Upper lobe of right lung (tissue), 1 donor: Measurements from ENCODE around the gene ARHGEF6. TPM values are rescaled to one million over a fixed set of nuclear protein-coding genes. Genes with fewer than 3 reads are reported as not detected.

Experiments used
- ATAC-seq: fragments of 200-7000 bp; cut with Tn5 transposase; one replicate; pipeline ENCODE4 v1.9.1; 2020; ENCODE audit warnings: mild to moderate bottlenecking, moderate library complexity
- DNase-seq: peaks from one replicate; pipeline ENCODE4 v3.0.0-alpha.2; 2020
- H3K27ac ChIP-seq: fragments of 200-600 bp; one replicate; pipeline ENCODE4 v1.8.0; 2022
- H3K27me3 ChIP-seq: fragments of 200-600 bp; one replicate; pipeline ENCODE4 v1.8.0; 2022; ENCODE audit warnings: mild to moderate bottlenecking
- H3K36me3 ChIP-seq: fragments of 200-600 bp; one replicate; pipeline ENCODE4 v1.8.0; 2022
- H3K4me1 ChIP-seq: fragments of 200-600 bp; one replicate; pipeline ENCODE4 v1.8.0; 2022
- H3K4me3 ChIP-seq: fragments of 200-600 bp; one replicate; pipeline ENCODE4 v1.8.0; 2022; ENCODE audit warnings: mild to moderate bottlenecking
- H3K9me3 ChIP-seq: fragments of 200-600 bp; one replicate; pipeline ENCODE4 v1.8.0; 2022
- CTCF ChIP-seq: fragments of 200-600 bp; IDR thresholded peaks from one replicate; pipeline ENCODE4 v1.8.0; 2022; ENCODE audit warnings: antibody characterized with exemption
- intact Hi-C: fragments of 100-400 bp; cut with DNase I; formaldehyde crosslinking; loops from one replicate; pipeline ENCODE4 v1.11.0; 2022
- total RNA-seq: library from RNA; stranded (reverse); fragmentation: NEBNext Ultra II Directional; extraction: Animal tissue kit (Norgen Biotek cat#: 25700); gene quantifications from one replicate; pipeline ENCODE4 v1.2.1, GENCODE V29; 2021
- donor health status: DM: no; HTN: yes; CAD: no; lungs with severe emphysema.

Gene ARHGEF6
- total RNA-seq, 1 donor from 2014 or later = 42.8 TPM

- Histone ChIP-seq H3K4me3 (peak overlapping the region; percentile 58), H3K27me3 (no peaks in the 10 kb centered on the region), H3K4me1 (no peaks in the 10 kb centered on the region), H3K9me3 (no peaks in the 10 kb centered on the region), H3K27ac (peak overlapping the region; percentile 84), H3K36me3 (no peaks in the 10 kb centered on the region)
- ATAC-seq = peak; percentile 94
- intact Hi-C loops = no loop called here
- no peak for TF ChIP-seq CTCF
- peak; percentile 80 for DNase-seq
Observed at GRCh38 chrX:136767104-136767941, 13.4 kb downstream of the ARHGEF6 start.

DNA sequence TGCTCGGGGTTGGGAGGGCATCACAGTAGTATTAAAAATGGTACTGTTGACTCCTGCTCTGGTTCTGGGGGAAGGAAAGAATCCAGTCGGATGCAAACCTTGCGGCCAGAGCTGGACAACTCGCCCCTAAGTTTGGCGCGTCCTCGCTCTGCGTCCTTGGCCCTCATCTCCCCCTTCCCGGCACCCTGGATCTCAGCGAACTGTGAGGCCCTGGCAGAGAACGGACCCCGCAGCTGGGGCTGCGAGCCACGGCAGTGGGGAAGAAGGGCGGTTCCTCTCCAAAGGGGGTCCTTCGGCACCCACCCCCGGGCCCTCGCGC lies 14.0 kb downstream of the ARHGEF6 start:
- H3K27ac ChIP-seq = peak overlapping the region; percentile 84
- ATAC-seq = peak; percentile 5
- intact Hi-C loops = no loop called here

DNA sequence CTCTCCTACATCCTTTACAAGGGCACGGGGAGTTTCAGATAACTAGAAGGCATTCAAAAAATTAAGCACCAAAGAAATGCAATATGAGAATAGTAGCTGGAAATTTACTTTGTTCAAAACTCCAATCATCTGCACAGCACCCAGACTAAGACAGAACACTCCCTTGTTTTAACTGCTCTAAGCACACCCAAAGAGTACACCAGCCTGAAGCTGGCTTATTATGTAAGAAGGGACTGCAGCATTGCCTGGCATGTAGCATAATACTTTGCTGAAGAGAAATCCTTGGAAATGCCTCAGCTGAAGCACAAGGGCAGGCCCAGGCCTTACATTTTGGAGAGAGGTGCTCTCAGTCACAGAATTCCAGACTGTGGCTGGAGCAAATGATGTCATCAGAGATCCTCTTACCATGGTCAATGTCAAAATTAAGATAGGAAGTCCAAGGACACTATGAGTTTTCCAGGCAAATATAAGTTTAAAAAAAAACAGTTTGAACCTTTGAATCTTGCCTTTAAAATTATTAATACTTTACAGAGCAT lies 14.8 kb downstream of the ARHGEF6 start:
- no peak for ATAC-seq
- intact Hi-C loops = no loop called here
- no peak overlapping the region for H3K27ac ChIP-seq
- no peaks in the 10 kb centered on the region for H3K4me1 ChIP-seq
- no peaks in the 10 kb centered on the region for H3K9me3 ChIP-seq
- DNase-seq = no peak
- H3K27me3 ChIP-seq = no peaks in the 10 kb centered on the region
- no peak for TF ChIP-seq CTCF
- peak overlapping the region; percentile 58 for H3K4me3 ChIP-seq
- no peaks in the 10 kb centered on the region for H3K36me3 ChIP-seq

More for the DNA sequence above, 14.0 kb downstream of the ARHGEF6 start:
- H3K4me1 ChIP-seq = no peaks in the 10 kb centered on the region
- H3K36me3 ChIP-seq = no peaks in the 10 kb centered on the region
- no peak for DNase-seq
- TF ChIP-seq CTCF = no peak
- H3K9me3 ChIP-seq = no peaks in the 10 kb centered on the region
- no peaks in the 10 kb centered on the region for H3K27me3 ChIP-seq
- H3K4me3 ChIP-seq = peak overlapping the region; percentile 58

DNA sequence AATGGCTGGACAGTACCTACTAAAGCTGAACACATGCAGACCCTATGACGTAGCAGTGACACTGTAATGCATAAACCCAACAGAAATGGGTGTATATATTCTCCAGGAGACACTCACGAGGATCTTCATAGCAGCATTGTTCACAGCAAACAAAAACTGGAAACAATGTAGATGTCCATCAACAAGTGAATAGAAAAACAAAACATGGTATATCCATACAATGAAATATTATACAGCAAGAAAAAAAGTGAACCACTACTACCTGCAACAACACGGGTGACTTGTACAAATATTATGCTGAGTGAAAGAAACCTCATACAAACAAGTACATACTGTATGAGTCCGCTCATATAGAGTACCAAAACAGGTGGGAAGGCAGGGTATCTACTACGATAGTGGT lies 16.5 kb downstream of the ARHGEF6 start:
- H3K36me3 ChIP-seq = no peaks in the 10 kb centered on the region
- H3K9me3 ChIP-seq = no peaks in the 10 kb centered on the region
- no peak for TF ChIP-seq CTCF
- intact Hi-C loops = no loop called here
- ATAC-seq (no peak), DNase-seq (no peak)
- no peak overlapping the region for H3K4me3 ChIP-seq
- no peaks in the 10 kb centered on the region for H3K4me1 ChIP-seq
- H3K27ac ChIP-seq = no peak overlapping the region
- H3K27me3 ChIP-seq = no peaks in the 10 kb centered on the region

DNA sequence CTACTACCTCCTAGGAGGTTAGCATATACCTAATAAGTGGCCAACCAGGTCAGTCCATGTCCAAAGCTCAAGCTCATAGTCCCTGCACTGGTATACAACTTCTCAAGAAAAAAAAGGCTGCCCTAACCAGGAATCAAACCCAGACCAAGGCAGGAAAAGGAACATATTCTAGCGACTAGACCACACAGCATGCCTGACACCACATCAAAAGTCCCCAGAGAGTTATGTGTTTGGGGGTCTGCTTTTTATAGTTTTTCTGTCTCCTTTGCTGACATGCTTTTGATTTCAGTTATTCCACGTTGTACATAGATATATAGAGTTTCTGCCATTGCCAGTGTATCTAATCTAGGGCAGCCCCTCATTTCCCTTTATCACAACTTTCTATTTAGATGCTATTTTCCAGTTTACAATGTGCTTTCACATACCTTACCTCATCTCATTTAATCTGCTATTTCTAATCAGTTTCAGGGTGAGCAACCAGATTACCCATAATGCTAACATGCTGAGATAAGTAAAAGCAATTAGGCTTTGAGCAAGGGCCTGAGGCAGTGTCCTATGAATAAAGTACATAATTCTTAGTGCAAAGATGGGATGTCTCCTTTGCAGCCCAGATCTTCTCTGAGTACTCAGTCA lies 17.8 kb downstream of the ARHGEF6 start:
- Histone ChIP-seq H3K36me3 (no peaks in the 10 kb centered on the region), H3K4me3 (no peak overlapping the region), H3K4me1 (no peaks in the 10 kb centered on the region), H3K9me3 (no peaks in the 10 kb centered on the region), H3K27ac (no peak overlapping the region), H3K27me3 (no peaks in the 10 kb centered on the region)
- intact Hi-C loops = no loop called here
- no peak for TF ChIP-seq CTCF
- ATAC-seq (no peak), DNase-seq (no peak)
